HG03280 (cell line): ENCODE results near the gene HEXD.
"Not testable (repeated sequence)": the region's sequence is repeated elsewhere in the genome, so short reads cannot be mapped to it uniquely, and the experiment has no call there.

Source experiments
- ATAC-seq: cut with Tn5 transposase; IDR thresholded peaks from one replicate; pipeline ENCODE4 v1.9.1; 2021; ENCODE audit warnings: mild to moderate bottlenecking, moderate library complexity; ENCODE audit not compliant: unreplicated experiment

Gene HEXD

GRCh38 chr17:82457073-82457928, 39.2 kb downstream of the HEXD start:
- ATAC-seq, result no peak

- no peak for ATAC-seq
Observed at GRCh38 chr17:82457929-82458178, 39.7 kb downstream of the HEXD start.

- peak; percentile 92 for ATAC-seq
Observed at GRCh38 chr17:82458179-82458884, 40.2 kb downstream of the HEXD start, which contains the start of gene NARF. TSS of gene NARF (plus strand) at chr17:82458741. CDS start at chr17:82458804, 63 bp downstream.

- peak; percentile 0 for ATAC-seq
Observed at GRCh38 chr17:82458885-82459424, 40.8 kb downstream of the HEXD start.

GRCh38 chr17:82459936-82460335, 41.8 kb downstream of the HEXD start:
- ATAC-seq, result not testable (repeated sequence)

GRCh38 chr17:82461827-82462524, 43.8 kb downstream of the HEXD start:
- ATAC-seq, result no peak

GRCh38 chr17:82463391-82463790, 45.2 kb downstream of the HEXD start:
- ATAC-seq, result no peak

- ATAC-seq, result no peak
Observed at GRCh38 chr17:82463925-82464566, 45.9 kb downstream of the HEXD start.

- no peak for ATAC-seq
Observed at GRCh38 chr17:82464567-82464929, 46.4 kb downstream of the HEXD start.

GRCh38 chr17:82465023-82465603, 47.0 kb downstream of the HEXD start:
- ATAC-seq, result no peak

GRCh38 chr17:82468692-82469091, 50.5 kb downstream of the HEXD start:
- ATAC-seq, result no peak

- ATAC-seq, result no peak
Observed at GRCh38 chr17:82470065-82470464, 51.9 kb downstream of the HEXD start.

GRCh38 chr17:82474223-82475010, 56.3 kb downstream of the HEXD start:
- no peak for ATAC-seq

- no peak for ATAC-seq
Observed at GRCh38 chr17:82475458-82475857, 57.3 kb downstream of the HEXD start.

GRCh38 chr17:82477934-82478333, 59.8 kb downstream of the HEXD start:
- no peak for ATAC-seq

- no peak for ATAC-seq
Observed at GRCh38 chr17:82479602-82480001, 61.5 kb downstream of the HEXD start.

- no peak for ATAC-seq
Observed at GRCh38 chr17:82480318-82480717, 62.2 kb downstream of the HEXD start.

GRCh38 chr17:82483204-82483660, 65.1 kb downstream of the HEXD start:
- no peak for ATAC-seq

- no peak for ATAC-seq
Observed at GRCh38 chr17:82483836-82484235, 65.7 kb downstream of the HEXD start.
